H1 (cell line): ENCODE data around the gene LHB. TPM values are rescaled to one million over a fixed set of nuclear protein-coding genes. Genes with fewer than 3 reads are reported as not detected.
A peak's percentile ranks its signal among the peaks of the same experiment; 100 is the strongest.

Experiments used
- POLR2A ChIP-seq, 2 experiments: IDR thresholded peaks; 1 replicate in 1 of 2; 2 replicates in 1 of 2; pipeline ENCODE4 v1.6.1; 2011; ENCODE audit warnings: low read depth in 2 of 2, low read length in 2 of 2, mild to moderate bottlenecking in 2 of 2; ENCODE audit errors: control extremely low read depth in 1 of 2
- polyA plus RNA-seq, 7 experiments: library from polyadenylated mRNA; depleted of rRNA in 3 of 7; stranded (reverse) in 5 of 7; unstranded in 2 of 7; fragments of >200 nt in 5 of 7; fragments of 200-250 nt in 2 of 7; gene quantifications; 1 replicate in 5 of 7; 2 replicates in 1 of 7; 4 replicates in 1 of 7; pipeline versions ENCODE4 v1.2.1 to v1.2.3, GENCODE V29; 2011 to 2013; ENCODE audit warnings: missing spikeins in 2 of 7, mixed read lengths in 2 of 7
- total RNA-seq: library from RNA; stranded (reverse); fragmentation: NEBNext Ultra II Directional; extraction: Animal tissue kit (Norgen Biotek cat#: 25700); gene quantifications from 2 replicates; pipeline ENCODE4 v1.2.1, GENCODE V29; 2021
- TF ChIP-seq, protein P1 (sequence below): IDR thresholded peaks from 2 replicates; pipeline ENCODE4 v1.6.1; 2011; ENCODE audit warnings: low read length, improper control_type of control experiment

Gene LHB
- total and polyA plus RNA-seq, 2 of the 8 experiments (the other 6 are each of a cell fraction or from before 2014, with no cell fraction given), result 0.53 TPM; not detected in 1

DNA sequence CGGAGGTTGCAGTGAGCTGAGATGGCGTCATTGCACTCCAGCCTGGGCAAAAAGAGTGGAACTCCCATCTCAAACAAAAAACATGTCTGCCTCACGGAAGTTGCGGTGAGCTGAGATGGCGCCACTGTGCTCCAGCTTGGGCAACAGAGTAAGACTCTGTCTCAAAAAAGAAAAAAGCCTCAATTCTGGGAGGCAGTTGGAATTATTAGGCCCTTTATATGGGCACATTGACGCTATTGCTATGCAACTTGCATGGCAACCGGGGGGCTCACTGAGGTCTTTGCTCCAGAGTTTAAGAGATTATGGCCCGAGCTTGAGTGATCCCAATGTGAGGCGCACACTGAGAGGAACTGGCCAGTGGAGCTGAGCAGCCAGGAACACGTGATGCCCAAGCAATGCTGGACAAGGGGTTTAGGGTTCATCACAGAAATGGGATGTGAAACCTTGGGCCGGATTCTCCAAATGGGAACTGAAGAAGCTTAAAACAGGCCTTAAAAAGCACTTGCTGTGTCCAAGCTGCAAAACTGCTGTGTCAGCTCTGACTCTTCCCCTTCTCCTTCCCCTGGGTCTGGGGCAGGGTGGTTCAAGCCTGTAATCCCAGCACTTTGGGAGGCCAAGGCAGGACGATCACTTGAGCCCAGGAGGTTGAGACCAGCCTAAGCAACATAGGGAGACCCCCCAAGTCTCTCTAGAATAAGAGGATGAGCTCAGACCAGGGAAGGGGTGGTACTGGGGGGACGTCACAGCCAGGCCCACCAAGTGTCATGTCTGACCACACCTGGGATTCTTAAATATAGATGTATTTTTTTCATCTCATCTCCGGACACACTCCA lies 49.3 kb downstream of the LHB start (continued):
- TF ChIP-seq, protein P1, sequence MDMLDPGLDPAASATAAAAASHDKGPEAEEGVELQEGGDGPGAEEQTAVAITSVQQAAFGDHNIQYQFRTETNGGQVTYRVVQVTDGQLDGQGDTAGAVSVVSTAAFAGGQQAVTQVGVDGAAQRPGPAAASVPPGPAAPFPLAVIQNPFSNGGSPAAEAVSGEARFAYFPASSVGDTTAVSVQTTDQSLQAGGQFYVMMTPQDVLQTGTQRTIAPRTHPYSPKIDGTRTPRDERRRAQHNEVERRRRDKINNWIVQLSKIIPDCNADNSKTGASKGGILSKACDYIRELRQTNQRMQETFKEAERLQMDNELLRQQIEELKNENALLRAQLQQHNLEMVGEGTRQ, result peak; percentile 10; the same call in 1 of the 2 replicates
- TF ChIP-seq POLR2A (IDR thresholded peaks at IDR 0.05; ENCODE audit: control extremely low read depth in 1 of 2, low read depth in 2 of 2, low read length in 2 of 2), result peak; percentile 32 to 55
